ENCODE measurements around the gene TLE3.

The TLE3 gene

GRCh38 chr15:70014860-70015490, 82.7 kb downstream of the TLE3 start:
- no peaks in the 10 kb centered on the region for H3K27me3 ChIP-seq (ENCODE audit: insufficient read depth, low read depth)
- no peak overlapping the region for H3K9ac ChIP-seq
- H2AFZ ChIP-seq (ENCODE audit: low read depth) = no peak overlapping the region
- no peaks in the 10 kb centered on the region for H3K79me2 ChIP-seq (ENCODE audit: insufficient read depth, low read depth)
- H3K36me3 ChIP-seq (ENCODE audit: insufficient read depth) = no peaks in the 10 kb centered on the region
- peaks cover 9% of the 10 kb centered on the region for H3K4me1 ChIP-seq (ENCODE audit: low read depth, poor library complexity, severe bottlenecking)
- H3K27ac ChIP-seq = no peak overlapping the region
- H3K4me2 ChIP-seq = no peak overlapping the region
- H3K4me3 ChIP-seq (IDR thresholded peaks at IDR 0.05; ENCODE audit: insufficient read depth, low read depth, low read length) = no peak overlapping the region
- H4K20me1 ChIP-seq (ENCODE audit: insufficient read depth) = no peaks in the 10 kb centered on the region
- TF ChIP-seq CTCF (conservative IDR thresholded peaks at IDR 0.05; ENCODE audit: low read depth, low read length) = no peak

- no peaks in the 10 kb centered on the region for H3K79me2 ChIP-seq (ENCODE audit: insufficient read depth, low read depth)
- H4K20me1 ChIP-seq (ENCODE audit: insufficient read depth) = no peaks in the 10 kb centered on the region
- TF ChIP-seq CTCF (conservative IDR thresholded peaks at IDR 0.05; ENCODE audit: low read depth, low read length) = no peak
- H3K36me3 ChIP-seq (ENCODE audit: insufficient read depth) = no peaks in the 10 kb centered on the region
- no peak overlapping the region for H2AFZ ChIP-seq (ENCODE audit: low read depth)
- peaks cover 9% of the 10 kb centered on the region for H3K4me1 ChIP-seq (ENCODE audit: low read depth, poor library complexity, severe bottlenecking)
- no peak overlapping the region for H3K9ac ChIP-seq
- H3K27ac ChIP-seq = no peak overlapping the region
- no peaks in the 10 kb centered on the region for H3K27me3 ChIP-seq (ENCODE audit: insufficient read depth, low read depth)
- H3K4me3 ChIP-seq (IDR thresholded peaks at IDR 0.05; ENCODE audit: insufficient read depth, low read depth, low read length) = no peak overlapping the region
- H3K4me2 ChIP-seq = no peak overlapping the region
These were observed 83.4 kb downstream of the TLE3 start for GRCh38 chr15:70014331-70014730.

GRCh38 chr15:70013656-70014313, 83.9 kb downstream of the TLE3 start:
- Histone ChIP-seq H3K27me3 (ENCODE audit: insufficient read depth, low read depth) (no peaks in the 10 kb centered on the region), H3K27ac (no peak overlapping the region), H3K4me1 (ENCODE audit: low read depth, poor library complexity, severe bottlenecking) (peaks cover 9% of the 10 kb centered on the region)

GRCh38 chr15:70012895-70013294, 84.8 kb downstream of the TLE3 start:
- H3K79me2 ChIP-seq (ENCODE audit: insufficient read depth, low read depth) = no peaks in the 10 kb centered on the region
- H3K27ac ChIP-seq = no peak overlapping the region
- no peaks in the 10 kb centered on the region for H4K20me1 ChIP-seq (ENCODE audit: insufficient read depth)
- no peaks in the 10 kb centered on the region for H3K36me3 ChIP-seq (ENCODE audit: insufficient read depth)
- H3K27me3 ChIP-seq (ENCODE audit: insufficient read depth, low read depth) = no peaks in the 10 kb centered on the region
- H2AFZ ChIP-seq (ENCODE audit: low read depth) = no peak overlapping the region
- no peak overlapping the region for H3K9ac ChIP-seq
- no peak for TF ChIP-seq CTCF (conservative IDR thresholded peaks at IDR 0.05; ENCODE audit: low read depth, low read length)
- H3K4me2 ChIP-seq = no peak overlapping the region
- H3K4me3 ChIP-seq (IDR thresholded peaks at IDR 0.05; ENCODE audit: insufficient read depth, low read depth, low read length) = no peak overlapping the region
- peaks cover 9% of the 10 kb centered on the region for H3K4me1 ChIP-seq (ENCODE audit: low read depth, poor library complexity, severe bottlenecking)

More at GRCh38 chr15:70013656-70014313, 83.9 kb downstream of the TLE3 start:
- H3K4me3 ChIP-seq (IDR thresholded peaks at IDR 0.05; ENCODE audit: insufficient read depth, low read depth, low read length) = no peak overlapping the region
- no peaks in the 10 kb centered on the region for H3K36me3 ChIP-seq (ENCODE audit: insufficient read depth)
- no peak overlapping the region for H3K9ac ChIP-seq
- H2AFZ ChIP-seq (ENCODE audit: low read depth) = no peak overlapping the region
- no peaks in the 10 kb centered on the region for H3K79me2 ChIP-seq (ENCODE audit: insufficient read depth, low read depth)
- H4K20me1 ChIP-seq (ENCODE audit: insufficient read depth) = no peaks in the 10 kb centered on the region
- H3K4me2 ChIP-seq = no peak overlapping the region
- no peak for TF ChIP-seq CTCF (conservative IDR thresholded peaks at IDR 0.05; ENCODE audit: low read depth, low read length)
